Epithelial cell of prostate (primary cell): Measurements from ENCODE around the gene MDGA2.

Source experiments
- DNase-seq: peaks from one replicate; pipeline ENCODE4 v3.0.0-alpha.2; 2011; ENCODE audit warnings: low read depth, low spot score
- H3K27ac ChIP-seq: fragments of 450-650 bp; 2 replicates; pipeline ENCODE4 v1.5.1; 2017; ENCODE audit warnings: mild to moderate bottlenecking

Gene MDGA2

GRCh38 chr14:47509957-47510356 is 165.4 kb downstream of the MDGA2 start:
- no peak for DNase-seq
- no peak overlapping the region for H3K27ac ChIP-seq

GRCh38 chr14:47507861-47508260 is 167.5 kb downstream of the MDGA2 start:
- H3K27ac ChIP-seq, result no peak overlapping the region
- DNase-seq, result no peak

- DNase-seq, result no peak
- H3K27ac ChIP-seq, result no peak overlapping the region
Measured at GRCh38 chr14:47500369-47500768, 175.0 kb downstream of the MDGA2 start.

GRCh38 chr14:47490766-47491165 is 184.6 kb downstream of the MDGA2 start:
- H3K27ac ChIP-seq, result no peak overlapping the region
- DNase-seq, result no peak

GRCh38 chr14:47490353-47490752 is 185.1 kb downstream of the MDGA2 start:
- no peak overlapping the region for H3K27ac ChIP-seq
- DNase-seq, result no peak

- no peak for DNase-seq
- no peak overlapping the region for H3K27ac ChIP-seq
Measured at GRCh38 chr14:47485421-47485820, 190.0 kb downstream of the MDGA2 start.

GRCh38 chr14:47483449-47483848 is 192.0 kb downstream of the MDGA2 start:
- no peak for DNase-seq
- no peak overlapping the region for H3K27ac ChIP-seq

- no peak for DNase-seq
- H3K27ac ChIP-seq, result no peak overlapping the region
Measured at GRCh38 chr14:47471075-47471474, 204.3 kb downstream of the MDGA2 start.

- DNase-seq, result no peak
- H3K27ac ChIP-seq, result no peak overlapping the region
Measured at GRCh38 chr14:47466916-47467315, 208.5 kb downstream of the MDGA2 start.

GRCh38 chr14:47454025-47454424 is 221.4 kb downstream of the MDGA2 start:
- H3K27ac ChIP-seq, result no peak overlapping the region
- DNase-seq, result no peak

GRCh38 chr14:47447076-47447475 is 228.3 kb downstream of the MDGA2 start:
- H3K27ac ChIP-seq, result no peak overlapping the region
- DNase-seq, result no peak

- H3K27ac ChIP-seq, result no peak overlapping the region
- peak; percentile 10 for DNase-seq
Measured at GRCh38 chr14:47442211-47442610, 233.2 kb downstream of the MDGA2 start.

GRCh38 chr14:47439953-47440352 is 235.5 kb downstream of the MDGA2 start:
- DNase-seq, result no peak
- H3K27ac ChIP-seq, result no peak overlapping the region

- DNase-seq, result no peak
Measured at GRCh38 chr14:47438650-47439140, 236.7 kb downstream of the MDGA2 start.

GRCh38 chr14:47435331-47435965 is 240.0 kb downstream of the MDGA2 start:
- no peak for DNase-seq
- no peak overlapping the region for H3K27ac ChIP-seq

More at GRCh38 chr14:47438650-47439140, 236.7 kb downstream of the MDGA2 start:
- H3K27ac ChIP-seq, result no peak overlapping the region

- H3K27ac ChIP-seq, result no peak overlapping the region
- no peak for DNase-seq
Measured at GRCh38 chr14:47427629-47428028, 247.8 kb downstream of the MDGA2 start.

- no peak overlapping the region for H3K27ac ChIP-seq
- no peak for DNase-seq
Measured at GRCh38 chr14:47425302-47425701, 250.1 kb downstream of the MDGA2 start.

GRCh38 chr14:47422191-47422590 is 253.2 kb downstream of the MDGA2 start:
- DNase-seq, result no peak
- H3K27ac ChIP-seq, result no peak overlapping the region

GRCh38 chr14:47411523-47411922 is 263.9 kb downstream of the MDGA2 start:
- no peak for DNase-seq
- no peak overlapping the region for H3K27ac ChIP-seq

GRCh38 chr14:47392326-47392725 is 283.1 kb downstream of the MDGA2 start:
- DNase-seq, result no peak

GRCh38 chr14:47390831-47391504 is 284.4 kb downstream of the MDGA2 start:
- DNase-seq, result no peak
- H3K27ac ChIP-seq, result no peak overlapping the region

More at GRCh38 chr14:47392326-47392725, 283.1 kb downstream of the MDGA2 start:
- no peak overlapping the region for H3K27ac ChIP-seq

- DNase-seq, result no peak
Measured at GRCh38 chr14:47389535-47389934, 285.9 kb downstream of the MDGA2 start.

More at GRCh38 chr14:47389535-47389934, 285.9 kb downstream of the MDGA2 start:
- no peak overlapping the region for H3K27ac ChIP-seq
